NCI-H1417 treated with DMSO at 0.1 percent for 48 hours (cell line): ENCODE results near the gene RAB17.

Source experiments
- DNase-seq: peaks from one replicate; lab custom pipeline; 2025; lab: John Stamatoyannopoulos, UW

Gene RAB17

GRCh38 chr2:237538901-237539300 is 51.6 kb downstream of the RAB17 start:
- DNase-seq = no peak

- no peak for DNase-seq
These were observed 52.4 kb downstream of the RAB17 start for GRCh38 chr2:237538001-237538720.

- no peak for DNase-seq
These were observed 53.9 kb downstream of the RAB17 start for GRCh38 chr2:237536617-237537016.

GRCh38 chr2:237536083-237536415 is 54.5 kb downstream of the RAB17 start:
- no peak for DNase-seq

- DNase-seq = no peak
These were observed 55.0 kb downstream of the RAB17 start for GRCh38 chr2:237535385-237536082.

- DNase-seq = no peak
These were observed 56.2 kb downstream of the RAB17 start for GRCh38 chr2:237534380-237534779.

- peak; percentile 32 for DNase-seq
These were observed 56.8 kb downstream of the RAB17 start for GRCh38 chr2:237533668-237534161.

GRCh38 chr2:237532160-237532559 is 58.4 kb downstream of the RAB17 start:
- no peak for DNase-seq

GRCh38 chr2:237530472-237531433 is 59.8 kb downstream of the RAB17 start:
- no peak for DNase-seq

- DNase-seq = no peak
These were observed 60.8 kb downstream of the RAB17 start for GRCh38 chr2:237529452-237530402.

- no peak for DNase-seq
These were observed 62.8 kb downstream of the RAB17 start for GRCh38 chr2:237527766-237528165.

- DNase-seq = no peak
These were observed 63.3 kb downstream of the RAB17 start for GRCh38 chr2:237527233-237527632.

GRCh38 chr2:237525559-237526157 is 64.9 kb downstream of the RAB17 start:
- DNase-seq = no peak

GRCh38 chr2:237524631-237525030 is 65.9 kb downstream of the RAB17 start:
- no peak for DNase-seq
